Stimulated activated CD8-positive, alpha-beta memory T cell treated with anti-CD3 and anti-CD28 coated beads, Interleukin-7, amount 100 ng/mL, for 24 hours (primary cell): ENCODE results near the gene TNFRSF13B.
"Not testable (repeated sequence)": the region's sequence is repeated elsewhere in the genome, so short reads cannot be mapped to it uniquely, and the experiment has no call there.

Experiments used
- DNase-seq: peaks from one replicate; pipeline ENCODE4 v3.0.0-alpha.2; 2020; ENCODE audit warnings: low read depth

Gene TNFRSF13B

GRCh38 chr17:17004997-17005614 is 33.2 kb upstream of the TNFRSF13B start:
- not testable (repeated sequence) for DNase-seq

GRCh38 chr17:17004251-17004996 is 32.5 kb upstream of the TNFRSF13B start:
- no peak for DNase-seq

- not testable (repeated sequence) for DNase-seq
These were observed 31.1 kb upstream of the TNFRSF13B start for GRCh38 chr17:17002731-17003715.

GRCh38 chr17:17001874-17002520 is 30.1 kb upstream of the TNFRSF13B start:
- DNase-seq = peak; percentile 55

GRCh38 chr17:17001076-17001777 is 29.3 kb upstream of the TNFRSF13B start:
- no peak for DNase-seq

- DNase-seq = no peak
These were observed 28.2 kb upstream of the TNFRSF13B start for GRCh38 chr17:16999931-17000625.

GRCh38 chr17:16997514-16998429 is 25.9 kb upstream of the TNFRSF13B start:
- no peak for DNase-seq

- not testable (repeated sequence) for DNase-seq
These were observed 24.8 kb upstream of the TNFRSF13B start for GRCh38 chr17:16996726-16997125.

GRCh38 chr17:16995930-16996329 is 24.0 kb upstream of the TNFRSF13B start:
- no peak for DNase-seq

- no peak for DNase-seq
These were observed 22.7 kb upstream of the TNFRSF13B start for GRCh38 chr17:16994631-16995030.

GRCh38 chr17:16991349-16992009 is 19.6 kb upstream of the TNFRSF13B start:
- DNase-seq = peak; percentile 63

- DNase-seq = no peak
These were observed 18.3 kb upstream of the TNFRSF13B start for GRCh38 chr17:16989953-16990860.

GRCh38 chr17:16989230-16989952 is 17.5 kb upstream of the TNFRSF13B start:
- no peak for DNase-seq

GRCh38 chr17:16988749-16989229 is 16.9 kb upstream of the TNFRSF13B start:
- no peak for DNase-seq

- DNase-seq = peak; percentile 26
These were observed 16.1 kb upstream of the TNFRSF13B start for GRCh38 chr17:16987830-16988601.
